Right ventricle myocardium inferior (tissue), 1 donor: Measurements from ENCODE around the gene ATXN7L3. TPM values are rescaled to one million over a fixed set of nuclear protein-coding genes. Genes with fewer than 3 reads are reported as not detected.

Experiments
- ATAC-seq: fragments of 200-7000 bp; cut with Tn5 transposase; one replicate; pipeline ENCODE4 v1.9.1; 2020; ENCODE audit warnings: mild to moderate bottlenecking, moderate library complexity
- DNase-seq: peaks from one replicate; pipeline ENCODE4 v3.0.0; 2021; ENCODE audit errors: missing footprints
- intact Hi-C: fragments of 100-400 bp; cut with DNase I; formaldehyde crosslinking; loops from one replicate; pipeline ENCODE4 v1.11.0; 2022
- total RNA-seq: library from RNA; stranded (reverse); fragmentation: NEBNext Ultra II Directional; extraction: Animal tissue kit (Norgen Biotek cat#: 25700); gene quantifications from one replicate; pipeline ENCODE4 v1.2.1, GENCODE V29; 2021
- donor health status: DM: no; HTN: yes; CAD: no; lungs with severe emphysema.

ATXN7L3 gene
- total RNA-seq, 1 donor from 2014 or later: 40.8 TPM

GRCh38 chr17:44188576-44189403 lies 10.9 kb downstream of the ATXN7L3 start:
- no peak for ATAC-seq
- DNase-seq: no peak
- intact Hi-C loops: no loop called here

- intact Hi-C loops: loop anchor here (2.0 kb wide), 1 partner anchor 13 kb away; no protein-coding TSS in a partner anchor
- ATAC-seq: peak; percentile 76
Measured at GRCh38 chr17:44187131-44187899, 12.4 kb downstream of the ATXN7L3 start.

GRCh38 chr17:44186307-44187130 lies 13.2 kb downstream of the ATXN7L3 start, which contains the start of gene TMUB2:
TSS of gene TMUB2 (plus strand) at chr17:44186972. CDS start at chr17:44187709, 737 bp downstream.
- intact Hi-C loops: loop anchor here (2.0 kb wide), 1 partner anchor 14 kb away; no protein-coding TSS in a partner anchor
- ATAC-seq (peak; percentile 97), DNase-seq (peak; percentile 99)

More at GRCh38 chr17:44187131-44187899, 12.4 kb downstream of the ATXN7L3 start:
- DNase-seq: peak; percentile 86

GRCh38 chr17:44184212-44184810 lies 15.4 kb downstream of the ATXN7L3 start:
- no peak for DNase-seq
- no peak for ATAC-seq
- intact Hi-C loops: no loop called here

GRCh38 chr17:44183024-44183423 lies 16.7 kb downstream of the ATXN7L3 start:
- no peak for DNase-seq
- intact Hi-C loops: no loop called here
- ATAC-seq: no peak

GRCh38 chr17:44178133-44178532 lies 21.6 kb downstream of the ATXN7L3 start:
- intact Hi-C loops: loop anchor here (10.0 kb wide), 1 partner anchor 53 kb away; the partner anchor contains the start of gene HDAC5
- DNase-seq: no peak
- no peak for ATAC-seq

- ATAC-seq: peak; percentile 17
- no peak for DNase-seq
- intact Hi-C loops: loop anchor here (10.0 kb wide), 1 partner anchor 53 kb away; the partner anchor contains the start of gene HDAC5
Measured at GRCh38 chr17:44177640-44178039, 22.0 kb downstream of the ATXN7L3 start.

- DNase-seq: no peak
- ATAC-seq: peak; percentile 18
- intact Hi-C loops: loop anchor here (10.0 kb wide), 1 partner anchor 52 kb away; the partner anchor contains the start of gene HDAC5
Measured at GRCh38 chr17:44176671-44177501, 22.8 kb downstream of the ATXN7L3 start.

- no peak for ATAC-seq
- no peak for DNase-seq
- intact Hi-C loops: loop anchor here (10.0 kb wide), 1 partner anchor 51 kb away; the partner anchor contains the start of gene HDAC5
Measured at GRCh38 chr17:44176257-44176656, 23.4 kb downstream of the ATXN7L3 start.

- intact Hi-C loops: loop anchor here (10.0 kb wide), 1 partner anchor 50 kb away; the partner anchor contains the start of gene HDAC5
- ATAC-seq: no peak
- DNase-seq: no peak
Measured at GRCh38 chr17:44174427-44174826, 25.3 kb downstream of the ATXN7L3 start.

- intact Hi-C loops: loop anchor here (10.0 kb wide), 1 partner anchor 47 kb away; the partner anchor contains the start of gene HDAC5
- no peak for DNase-seq
- no peak for ATAC-seq
Measured at GRCh38 chr17:44171931-44172455, 27.7 kb downstream of the ATXN7L3 start.

- ATAC-seq: peak; percentile 78
- intact Hi-C loops: loop anchor here (10.0 kb wide), 1 partner anchor 46 kb away; the partner anchor contains the start of gene HDAC5
- DNase-seq: no peak
Measured at GRCh38 chr17:44170499-44171201, 29.0 kb downstream of the ATXN7L3 start, which contains the start of gene ASB16. TSS of gene ASB16 (plus strand) at chr17:44170704. CDS start at chr17:44170790, 86 bp downstream.

- intact Hi-C loops: loop anchor here (10.0 kb wide), 1 partner anchor 45 kb away; the partner anchor contains the start of gene HDAC5
- DNase-seq: no peak
- ATAC-seq: no peak
Measured at GRCh38 chr17:44170135-44170498, 29.6 kb downstream of the ATXN7L3 start.

GRCh38 chr17:44167181-44167861 lies 32.4 kb downstream of the ATXN7L3 start:
- intact Hi-C loops: loop anchor here (5.0 kb wide), 1 partner anchor 160 kb away; no protein-coding TSS in a partner anchor
- DNase-seq (no peak), ATAC-seq (no peak)

- DNase-seq (no peak), ATAC-seq (no peak)
- intact Hi-C loops: no loop called here
Measured at GRCh38 chr17:44164476-44164875, 35.2 kb downstream of the ATXN7L3 start.
